H9 (cell line): ENCODE data around the gene DDX39A. TPM values are rescaled to one million over a fixed set of nuclear protein-coding genes. Genes with fewer than 3 reads are reported as not detected.
"Not testable (repeated sequence)": the region's sequence is repeated elsewhere in the genome, so short reads cannot be mapped to it uniquely, and the experiment has no call there.

Experiments used
- DNase-seq: peaks from one replicate; pipeline ENCODE4 v3.0.0-alpha.2; 2017
- H2AFZ ChIP-seq: one replicate; pipeline ENCODE4 v1.6.1; 2013; ENCODE audit warnings: mild to moderate bottlenecking, low read length, control low read depth, moderate library complexity
- H2AK5ac ChIP-seq: 2 replicates; pipeline ENCODE4 v1.6.1; 2013; ENCODE audit warnings: low read length, control low read depth, mixed read lengths; ENCODE audit not compliant: insufficient read length
- H2BK120ac ChIP-seq: one replicate; pipeline ENCODE4 v1.6.1; 2013; ENCODE audit warnings: low read depth, mild to moderate bottlenecking, low read length, control low read depth, inconsistent platforms; ENCODE audit not compliant: poor library complexity, severe bottlenecking
- H2BK12ac ChIP-seq: 2 replicates; pipeline ENCODE4 v1.6.1; 2013; ENCODE audit warnings: low read length, control low read depth, mixed read lengths, low read depth; ENCODE audit not compliant: insufficient read length
- H2BK15ac ChIP-seq: 2 replicates; pipeline ENCODE4 v1.6.1; 2013; ENCODE audit warnings: low read depth, low read length, control low read depth
- H2BK20ac ChIP-seq: one replicate; pipeline ENCODE4 v1.6.1; 2013; ENCODE audit warnings: low read depth, mild to moderate bottlenecking, low read length, control low read depth, inconsistent platforms; ENCODE audit not compliant: poor library complexity, severe bottlenecking
- H2BK5ac ChIP-seq: 2 replicates; pipeline ENCODE4 v1.6.1; 2013; ENCODE audit warnings: low read length, control low read depth, mixed read lengths; ENCODE audit not compliant: insufficient read length
- H3K14ac ChIP-seq: 2 replicates; pipeline ENCODE4 v1.6.1; 2013; ENCODE audit warnings: low read length, control low read depth; ENCODE audit not compliant: insufficient read depth
- H3K18ac ChIP-seq: 2 replicates; pipeline ENCODE4 v1.6.1; 2013; ENCODE audit warnings: low read depth, mild to moderate bottlenecking, mixed read lengths, low read length, control low read depth; ENCODE audit not compliant: insufficient read length
- H3K23ac ChIP-seq: 2 replicates; pipeline ENCODE4 v1.6.1; 2013; ENCODE audit warnings: low read length, control low read depth, mixed read lengths, low read depth; ENCODE audit not compliant: insufficient read length
- H3K23me2 ChIP-seq: 2 replicates; pipeline ENCODE4 v1.6.1; 2013; ENCODE audit warnings: low read depth, mild to moderate bottlenecking, mixed read lengths, low read length, control low read depth; ENCODE audit not compliant: insufficient read length, poor library complexity, severe bottlenecking
- H3K27ac ChIP-seq: 2 replicates; pipeline ENCODE4 v1.5.1; 2013; ENCODE audit warnings: low read length, control low read depth, mixed read lengths, low read depth; ENCODE audit not compliant: insufficient read length
- H3K27me3 ChIP-seq: 2 replicates; pipeline ENCODE4 v1.6.1; 2013; ENCODE audit warnings: low read length, control low read depth, inconsistent platforms; ENCODE audit not compliant: insufficient read depth
- H3K4ac ChIP-seq: 2 replicates; pipeline ENCODE4 v1.6.1; 2013; ENCODE audit warnings: low read depth, mild to moderate bottlenecking, control low read depth, inconsistent platforms, low read length, moderate library complexity
- H3K4me1 ChIP-seq: 2 replicates; pipeline ENCODE4 v1.6.1; 2013; ENCODE audit warnings: low read length, control low read depth, inconsistent platforms; ENCODE audit not compliant: insufficient read depth
- H3K4me2 ChIP-seq: 2 replicates; pipeline ENCODE4 v1.6.1; 2013; ENCODE audit warnings: low read length, control low read depth, mixed read lengths; ENCODE audit not compliant: insufficient read length, insufficient read depth
- H3K56ac ChIP-seq: 2 replicates; pipeline ENCODE4 v1.6.1; 2013; ENCODE audit warnings: low read depth, mild to moderate bottlenecking, mixed read lengths, low read length, control low read depth; ENCODE audit not compliant: insufficient read length
- H3K79me1 ChIP-seq: 2 replicates; pipeline ENCODE4 v1.6.1; 2013; ENCODE audit warnings: low read depth, mild to moderate bottlenecking, moderate library complexity, low read length, control low read depth, inconsistent platforms; ENCODE audit not compliant: insufficient read depth, poor library complexity, severe bottlenecking
- H3K79me2 ChIP-seq: 2 replicates; pipeline ENCODE4 v1.6.1; 2013; ENCODE audit warnings: low read length, control low read depth, inconsistent platforms; ENCODE audit not compliant: insufficient read depth
- H3K9ac ChIP-seq: 2 replicates; pipeline ENCODE4 v1.6.1; 2013; ENCODE audit warnings: low read length, control low read depth, mixed read lengths; ENCODE audit not compliant: insufficient read length; ENCODE audit errors: extremely low read depth
- H3K9me3 ChIP-seq: one replicate; pipeline ENCODE4 v1.6.1; 2013; ENCODE audit warnings: low read depth, low read length, inconsistent platforms; ENCODE audit not compliant: control insufficient read depth
- H3T11ph ChIP-seq: one replicate; pipeline ENCODE4 v1.6.1; 2013; ENCODE audit warnings: mild to moderate bottlenecking, low read length, control low read depth, inconsistent platforms
- H4K20me1 ChIP-seq: one replicate; pipeline ENCODE4 v1.6.1; 2013; ENCODE audit not compliant: control insufficient read depth, insufficient read length, insufficient read depth
- H4K5ac ChIP-seq: 2 replicates; pipeline ENCODE4 v1.6.1; 2013; ENCODE audit warnings: low read depth, mild to moderate bottlenecking, mixed read lengths, low read length, control low read depth; ENCODE audit not compliant: insufficient read length
- H4K8ac ChIP-seq: replicated peaks from 2 replicates; pipeline ENCODE4 v1.6.1; 2013; ENCODE audit warnings: low read length, control low read depth, mixed read lengths, low read depth; ENCODE audit not compliant: insufficient read length
- H4K91ac ChIP-seq: 2 replicates; pipeline ENCODE4 v1.6.1; 2013; ENCODE audit warnings: low read depth, mild to moderate bottlenecking, moderate library complexity, mixed read lengths, low read length, control low read depth; ENCODE audit not compliant: insufficient read length
- H3K27ac Mint-ChIP-seq, 3 experiments: 2 replicates in 2 of 3; 3 replicates in 1 of 3; pipeline ENCODE4 v1.8.0; 2020 to 2021; ENCODE audit warnings: mixed read lengths in 3 of 3, mild to moderate bottlenecking in 1 of 3, moderate library complexity in 1 of 3
- H3K27me3 Mint-ChIP-seq: 2 replicates; pipeline ENCODE4 v1.8.0; 2021; ENCODE audit warnings: low read depth, mild to moderate bottlenecking, moderate library complexity, mixed read lengths
- H3K36me3 Mint-ChIP-seq, 3 experiments: 2 replicates in 2 of 3; 3 replicates in 1 of 3; pipeline ENCODE4 v1.8.0; 2020 to 2021; ENCODE audit warnings: low read depth in 3 of 3, mixed read lengths in 3 of 3; ENCODE audit not compliant: insufficient read depth in 1 of 3
- H3K4me1 Mint-ChIP-seq, 2 experiments: 2 replicates each; pipeline ENCODE4 v1.8.0; 2020; ENCODE audit warnings: mixed read lengths in 2 of 2
- H3K4me3 Mint-ChIP-seq, 2 experiments: 2 replicates in 1 of 2; 3 replicates in 1 of 2; pipeline ENCODE4 v1.8.0; 2020 to 2021; ENCODE audit warnings: mild to moderate bottlenecking in 2 of 2, mixed read lengths in 2 of 2, moderate library complexity in 1 of 2
- H3K9me3 Mint-ChIP-seq, 2 experiments: 2 replicates in 1 of 2; 3 replicates in 1 of 2; pipeline ENCODE4 v1.8.0; 2020; ENCODE audit warnings: mild to moderate bottlenecking in 2 of 2, mixed read lengths in 2 of 2, moderate library complexity in 1 of 2
- WGBS: extraction: QIAGEN DNeasy Blood & Tissue Kit; methylation state at CpG from one replicate; pipeline ENCODE4 v1.1.7; 2013; ENCODE audit warnings: missing lambda C conversion rate, low lambda C conversion rate, mixed read lengths; ENCODE audit not compliant: insufficient read length; ENCODE audit errors: extremely low coverage; 5-methylcytosine and 5-hydroxymethylcytosine counted together
- total RNA-seq: library from RNA; stranded (reverse); gene quantifications from 2 replicates; pipeline ENCODE4 v1.2.1, GENCODE V29; 2021
- TF ChIP-seq, protein P1 (sequence below): fragments of 200-600 bp; sonication (generic); conservative IDR thresholded peaks from 3 replicates; pipeline ENCODE4 v1.8.0; 2021; ENCODE audit warnings: antibody characterized with exemption, mild to moderate bottlenecking

DDX39A gene
- total RNA-seq, 1 experiment from 2014 or later, result 137 TPM

- Histone ChIP-seq H3K4me1 (0 out of 2 replicates have a peak, but pooled peaks cover 2% of the 10 kb centered on the region), H4K5ac (no peak overlapping the region), H3K79me2 (no peaks in the 10 kb centered on the region), H2AFZ (peak overlapping the region; percentile 74), H3K9me3 (no peaks in the 10 kb centered on the region), H3K27ac (no peak overlapping the region), H4K20me1 (no peaks in the 10 kb centered on the region), H3K4ac (no peak overlapping the region), H2BK5ac (no peak overlapping the region), H2BK12ac (no peak overlapping the region), H3K23me2 (peaks cover 4% of the 10 kb centered on the region), H3K14ac (no peak overlapping the region), H2BK15ac (no peak overlapping the region), H2AK5ac (no peak overlapping the region), H3K23ac (no peak overlapping the region), H3K56ac (no peak overlapping the region), H3K9ac (no peak overlapping the region), H3K27me3 (no peaks in the 10 kb centered on the region), H4K91ac (no peak overlapping the region), H2BK20ac (no peak overlapping the region), H4K8ac (peak overlapping the region; percentile 25), H3T11ph (no peak overlapping the region), H2BK120ac (no peak overlapping the region), H3K18ac (no peak overlapping the region), H3K79me1 (no peaks in the 10 kb centered on the region), H3K4me2 (peak overlapping the region; percentile 23)
- Mint-ChIP-seq H3K27me3 (no peaks in the 10 kb centered on the region; the same call in 1 of the 2 replicates), H3K9me3 (peaks cover 0 to 3% of the 10 kb centered on the region in 2 experiments; a peak in 1 of 5 replicates), H3K4me3 (no peak overlapping the region; a peak in 1 of 5 replicates), H3K36me3 (no peaks in the 10 kb centered on the region), H3K4me1 (peaks cover 19 to 30% of the 10 kb centered on the region in 2 experiments), H3K27ac (peak overlapping the region in 2 of 3 experiments; percentile 15 to 89; a peak in 3 of 7 replicates)
- WGBS, result no CpG with 5 or more reads among the region's 3 CpGs
- TF ChIP-seq, protein P1, sequence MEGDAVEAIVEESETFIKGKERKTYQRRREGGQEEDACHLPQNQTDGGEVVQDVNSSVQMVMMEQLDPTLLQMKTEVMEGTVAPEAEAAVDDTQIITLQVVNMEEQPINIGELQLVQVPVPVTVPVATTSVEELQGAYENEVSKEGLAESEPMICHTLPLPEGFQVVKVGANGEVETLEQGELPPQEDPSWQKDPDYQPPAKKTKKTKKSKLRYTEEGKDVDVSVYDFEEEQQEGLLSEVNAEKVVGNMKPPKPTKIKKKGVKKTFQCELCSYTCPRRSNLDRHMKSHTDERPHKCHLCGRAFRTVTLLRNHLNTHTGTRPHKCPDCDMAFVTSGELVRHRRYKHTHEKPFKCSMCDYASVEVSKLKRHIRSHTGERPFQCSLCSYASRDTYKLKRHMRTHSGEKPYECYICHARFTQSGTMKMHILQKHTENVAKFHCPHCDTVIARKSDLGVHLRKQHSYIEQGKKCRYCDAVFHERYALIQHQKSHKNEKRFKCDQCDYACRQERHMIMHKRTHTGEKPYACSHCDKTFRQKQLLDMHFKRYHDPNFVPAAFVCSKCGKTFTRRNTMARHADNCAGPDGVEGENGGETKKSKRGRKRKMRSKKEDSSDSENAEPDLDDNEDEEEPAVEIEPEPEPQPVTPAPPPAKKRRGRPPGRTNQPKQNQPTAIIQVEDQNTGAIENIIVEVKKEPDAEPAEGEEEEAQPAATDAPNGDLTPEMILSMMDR, result no peak
- DNase-seq, result peak; percentile 92
These were observed 52.6 kb downstream of the DDX39A start for GRCh38 chr19:14366529-14366928.

DNA sequence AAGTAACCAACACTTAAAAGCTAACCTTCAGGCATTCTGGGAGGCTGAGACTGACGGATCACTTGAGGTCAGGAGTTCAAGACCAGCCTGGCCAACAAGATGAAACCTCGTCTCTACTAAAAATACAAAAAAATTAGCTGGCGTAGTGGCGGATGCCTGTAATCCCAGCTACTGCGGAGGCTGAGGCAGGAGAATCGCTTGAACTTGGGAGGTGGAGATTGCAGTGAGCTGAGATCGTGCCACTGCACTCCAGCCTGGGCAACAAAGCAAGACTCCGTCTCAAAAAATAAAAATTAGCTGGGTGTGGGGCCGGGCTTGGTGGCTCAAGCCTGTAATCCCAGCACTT, 55.1 kb downstream of the DDX39A start:
- H3K79me2 ChIP-seq, H4K91ac ChIP-seq, H2BK15ac ChIP-seq, H4K20me1 ChIP-seq, H3K9me3 Mint-ChIP-seq, H3K9ac ChIP-seq, H2AK5ac ChIP-seq, H3K27me3 ChIP-seq, H3K36me3 Mint-ChIP-seq, H3K27ac ChIP-seq, H3K18ac ChIP-seq, H3K27me3 Mint-ChIP-seq, H3K23ac ChIP-seq, DNase-seq, H3K4ac ChIP-seq, H2BK5ac ChIP-seq, H3K79me1 ChIP-seq, H3K4me1 ChIP-seq, H3K9me3 ChIP-seq, H2BK20ac ChIP-seq, H3K23me2 ChIP-seq, H4K5ac ChIP-seq, H3K56ac ChIP-seq, H3T11ph ChIP-seq, H3K14ac ChIP-seq, H2AFZ ChIP-seq, H4K8ac ChIP-seq, H2BK120ac ChIP-seq, H2BK12ac ChIP-seq: not testable (repeated sequence)
- WGBS, result no CpG with 5 or more reads among the region's 9 CpGs
- H3K4me2 ChIP-seq, result peak overlapping the region; percentile 27
- Mint-ChIP-seq H3K4me1 (peaks cover 17 to 23% of the 10 kb centered on the region in 2 experiments), H3K4me3 (peak overlapping the region; percentile 79 to 92), H3K27ac (peak overlapping the region; percentile 96 to 99 (median 99); a peak in 6 of 7 replicates)
